Eye (tissue), 1 donor: ENCODE measurements around the gene DHRS7B.
"Not testable (repeated sequence)": the region's sequence is repeated elsewhere in the genome, so short reads cannot be mapped to it uniquely, and the experiment has no call there.

Experiments used
- DNase-seq: peaks from one replicate; pipeline ENCODE4 v3.0.0-alpha.2; 2015

DHRS7B gene, protein sequence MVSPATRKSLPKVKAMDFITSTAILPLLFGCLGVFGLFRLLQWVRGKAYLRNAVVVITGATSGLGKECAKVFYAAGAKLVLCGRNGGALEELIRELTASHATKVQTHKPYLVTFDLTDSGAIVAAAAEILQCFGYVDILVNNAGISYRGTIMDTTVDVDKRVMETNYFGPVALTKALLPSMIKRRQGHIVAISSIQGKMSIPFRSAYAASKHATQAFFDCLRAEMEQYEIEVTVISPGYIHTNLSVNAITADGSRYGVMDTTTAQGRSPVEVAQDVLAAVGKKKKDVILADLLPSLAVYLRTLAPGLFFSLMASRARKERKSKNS

DNA sequence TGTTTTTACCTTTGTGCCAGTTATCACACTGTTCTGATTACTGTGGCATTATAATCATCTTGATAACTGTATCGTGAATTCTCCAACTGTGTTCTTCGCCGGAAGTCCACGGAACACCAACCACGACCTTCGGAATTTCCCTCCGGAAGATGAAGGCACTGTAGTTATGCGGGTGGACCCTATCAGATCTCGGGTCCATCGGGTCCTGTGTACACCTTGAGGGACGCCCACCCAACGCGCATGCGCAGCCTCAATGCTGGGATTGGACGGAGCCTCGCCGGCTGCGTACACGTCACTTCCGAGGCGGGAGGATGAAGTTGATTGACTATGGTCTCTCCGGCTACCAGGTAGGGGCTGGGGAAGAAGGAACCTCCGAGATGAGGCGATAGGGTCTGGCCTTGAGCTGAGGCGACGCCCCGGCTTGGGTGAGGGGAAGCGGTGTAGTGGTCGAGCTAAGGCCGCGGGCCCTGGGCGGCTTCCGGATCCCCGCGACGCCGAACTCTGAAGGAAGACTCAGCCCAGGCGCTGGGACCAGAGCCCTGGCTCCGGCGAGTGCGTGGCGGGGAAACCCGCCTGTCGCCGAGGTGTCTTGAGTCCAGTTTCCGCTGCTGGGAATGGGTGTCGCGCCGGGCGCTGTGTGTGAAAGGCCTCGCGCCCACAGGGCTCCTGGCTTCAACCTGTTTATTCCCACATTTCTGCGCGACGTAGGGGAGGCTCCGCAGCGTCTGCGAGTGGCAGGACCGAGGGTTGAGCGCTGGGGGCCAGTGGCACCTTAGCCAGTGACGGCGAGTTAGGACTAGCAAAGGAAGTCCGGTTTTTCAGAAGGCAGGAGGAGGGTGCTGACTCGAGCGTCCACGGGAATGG, at the start of gene DHRS7B:
DHRS7B (plus strand) TSS at position 320 of the 864 bp plus-strand sequence; CDS start at position 328, 8 bp downstream.
- peak; percentile 99 for DNase-seq

DNA sequence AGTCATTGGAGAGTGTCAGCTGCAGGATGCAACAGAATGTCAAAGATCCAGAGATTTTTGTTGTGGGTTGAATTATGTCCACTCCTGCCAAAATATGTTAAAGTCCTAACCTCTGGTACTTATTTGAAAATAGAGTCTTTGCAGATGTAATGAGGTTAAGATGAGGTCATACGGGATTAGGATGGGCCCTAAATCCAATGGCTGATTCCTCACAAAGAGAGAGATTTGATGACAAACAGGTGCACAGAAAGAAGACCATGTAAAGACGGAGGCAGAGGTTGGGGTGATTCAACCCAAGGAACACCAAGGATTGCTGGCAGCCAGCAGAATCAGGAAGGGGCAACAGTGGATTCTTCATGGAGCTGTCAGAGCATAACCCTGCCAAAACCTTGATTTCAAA, 49.5 kb upstream of the DHRS7B start:
- DNase-seq = no peak

DNA sequence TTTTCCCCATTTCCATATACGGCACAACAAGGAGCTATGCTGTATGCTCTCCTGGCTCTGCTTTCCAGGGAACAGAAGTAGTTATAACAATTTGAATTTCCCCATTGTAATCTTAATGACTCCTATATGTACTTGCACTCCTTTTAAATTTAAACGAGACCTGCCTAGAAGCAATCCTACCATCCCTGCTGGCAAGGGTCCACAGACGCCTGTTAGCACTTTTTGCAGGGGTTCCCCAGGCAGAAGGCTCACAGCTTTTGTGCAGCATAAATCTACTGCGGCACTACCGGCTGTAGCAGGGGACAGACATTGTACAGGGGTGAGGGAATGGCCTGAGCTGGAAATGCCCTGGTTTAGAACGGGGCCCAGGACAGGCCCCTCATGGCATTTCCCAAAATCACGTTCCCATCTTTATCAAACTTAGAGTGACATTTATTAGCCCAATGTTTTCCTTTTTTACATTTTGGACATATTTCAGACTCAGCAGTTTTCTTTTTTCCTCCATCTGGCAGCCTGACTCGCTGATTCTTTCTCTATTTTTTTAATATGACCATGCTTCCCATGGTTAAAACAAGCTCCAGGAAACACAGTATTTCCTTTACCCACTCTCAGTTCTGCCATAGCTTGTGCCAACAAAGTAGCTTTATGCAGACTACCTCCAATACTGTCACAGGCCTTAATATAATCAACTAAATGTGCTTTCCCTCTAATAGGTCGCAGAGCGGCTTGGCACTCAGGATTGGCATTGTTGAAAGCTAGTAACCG, 48.6 kb upstream of the DHRS7B start:
- no peak for DNase-seq

DNA sequence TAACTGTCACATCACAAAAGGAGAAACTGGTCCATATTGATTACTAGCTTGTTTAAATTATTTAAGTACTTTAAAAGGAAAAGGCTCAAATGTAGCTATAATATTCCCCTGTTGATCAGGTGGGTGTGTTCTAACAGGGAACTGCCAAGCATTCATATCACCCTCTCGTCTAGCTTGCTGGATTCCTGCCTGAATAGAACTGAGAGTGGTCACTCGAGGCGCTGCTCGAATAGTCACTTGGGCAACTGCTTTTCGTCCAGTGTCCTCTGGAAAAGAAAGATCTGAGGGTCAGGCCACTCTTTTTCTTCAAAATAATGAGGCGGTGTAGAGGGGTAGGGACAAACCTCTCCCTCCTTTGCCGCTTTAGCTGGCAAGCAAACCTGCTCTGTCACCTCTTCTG, 47.6 kb upstream of the DHRS7B start:
- DNase-seq = no peak

DNA sequence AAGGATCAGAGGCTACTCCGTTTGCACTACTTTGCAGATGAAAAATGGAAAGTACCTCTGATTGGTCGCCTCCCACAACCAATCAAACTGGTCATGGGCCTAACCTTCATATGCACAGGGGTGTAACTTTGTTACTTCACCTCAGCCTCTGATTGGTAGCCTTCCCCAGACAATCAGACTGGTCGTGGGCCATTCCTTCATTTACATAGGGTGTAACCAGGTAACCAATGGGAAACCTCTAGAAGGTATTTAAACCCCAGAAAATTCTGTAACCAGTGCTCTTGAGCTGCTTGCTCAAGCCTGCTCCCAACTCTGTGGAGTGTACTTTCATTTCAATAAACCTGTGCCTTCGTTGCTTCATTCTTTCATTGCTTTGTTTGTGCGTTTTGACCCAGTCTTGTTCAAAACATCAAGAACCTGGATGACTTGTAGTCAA, 44.7 kb upstream of the DHRS7B start:
- DNase-seq = no peak

DNA sequence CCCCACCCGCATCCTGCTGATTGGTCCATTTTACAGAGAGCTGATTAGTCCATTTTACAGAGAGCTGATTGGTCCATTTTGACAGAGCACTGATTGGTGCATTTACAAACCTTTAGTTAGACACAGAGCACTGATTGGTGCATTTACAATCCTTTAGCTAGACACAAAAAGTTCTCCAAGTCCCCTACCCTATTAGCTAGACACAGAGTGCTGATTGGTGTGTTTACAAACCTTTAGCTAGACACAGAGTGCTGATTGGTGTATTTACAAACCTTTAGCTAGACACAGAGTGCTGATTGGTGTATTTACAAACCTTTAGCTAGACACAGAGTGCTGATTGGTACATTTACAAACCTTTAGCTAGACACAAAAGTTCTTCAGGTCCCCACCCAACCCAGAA, 41.5 kb upstream of the DHRS7B start:
- not testable (repeated sequence) for DNase-seq

DNA sequence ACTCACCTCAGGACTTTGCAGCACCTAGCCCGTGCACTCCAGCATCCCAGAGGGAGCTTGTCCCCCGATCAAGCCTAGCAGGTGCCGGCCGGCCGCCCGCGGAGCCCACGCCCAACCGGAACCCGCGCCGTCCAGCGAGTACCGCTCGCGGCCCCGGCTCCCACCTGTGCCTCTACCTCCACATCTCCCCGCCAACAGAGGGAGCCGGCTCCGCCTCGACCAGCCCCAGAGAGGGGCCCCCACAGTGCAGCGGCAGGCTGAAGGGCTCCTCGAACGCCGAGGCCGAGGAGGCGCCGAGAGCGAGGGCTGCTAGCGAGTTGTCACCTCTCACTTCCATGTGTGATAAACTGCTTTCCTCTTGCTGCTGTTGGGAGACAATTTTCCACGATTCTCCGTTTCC, 41.1 kb upstream of the DHRS7B start:
- no peak for DNase-seq

DNA sequence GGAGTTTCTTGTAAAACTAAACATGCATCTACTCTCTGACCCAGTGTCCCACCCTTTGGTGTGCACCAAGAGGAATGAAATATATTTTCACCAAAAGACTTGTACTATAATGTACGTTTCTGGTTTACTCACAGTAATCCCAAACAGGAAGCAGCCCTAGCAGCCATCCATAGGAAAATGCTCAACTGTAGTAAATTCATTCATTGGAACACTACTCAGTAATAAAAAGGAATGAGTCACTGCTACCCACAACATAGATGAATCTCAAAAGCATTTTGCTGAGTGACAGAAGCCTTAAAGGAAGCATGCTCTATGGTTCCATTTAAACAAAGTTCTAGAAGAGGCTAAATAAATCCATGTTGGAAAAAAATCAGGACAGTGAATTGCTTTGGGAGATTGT, 37.6 kb upstream of the DHRS7B start:
- DNase-seq = no peak

DNA sequence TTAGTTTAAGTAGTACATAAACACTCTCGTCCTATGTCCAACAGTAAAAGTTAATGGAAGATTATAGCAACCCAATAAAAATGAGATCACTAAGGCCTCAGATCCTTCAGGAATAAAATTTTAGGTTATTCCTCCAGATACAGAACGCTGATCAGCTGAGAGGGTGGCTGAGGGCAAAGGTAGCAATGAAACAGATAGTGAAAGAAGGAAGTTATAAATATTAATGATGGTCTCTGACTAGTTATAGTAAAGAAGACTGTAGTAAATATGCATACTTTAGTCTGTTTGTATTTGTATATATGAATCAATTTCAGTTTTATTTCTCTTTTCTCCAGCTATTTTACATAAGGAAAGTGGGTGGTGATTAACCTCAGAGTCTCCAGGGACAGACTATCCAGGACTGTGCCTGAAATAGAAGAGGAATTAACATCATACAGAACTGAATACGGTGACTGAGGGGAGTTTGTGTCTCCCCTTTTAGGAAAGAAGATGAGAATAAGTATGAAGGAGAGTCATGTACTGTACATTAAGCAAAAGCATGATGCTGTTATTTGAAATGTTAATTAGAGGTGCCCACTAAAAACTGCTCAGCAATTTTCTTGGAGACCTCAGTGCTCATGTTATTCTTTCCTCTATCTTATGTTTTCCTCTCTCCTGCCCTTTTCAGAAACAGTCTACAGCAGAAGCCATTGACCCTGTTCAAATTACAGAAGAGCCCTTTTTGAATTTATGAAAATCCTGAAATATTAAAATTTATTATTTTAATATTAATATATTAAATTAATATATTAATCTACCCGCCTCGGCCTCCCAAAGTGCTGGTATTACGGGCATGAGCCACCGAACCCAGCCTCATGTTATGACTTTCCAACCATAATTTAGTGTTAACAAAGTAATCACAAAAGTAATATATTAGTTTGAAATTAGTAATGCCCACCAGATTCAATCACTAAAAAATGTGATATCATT, 36.5 kb upstream of the DHRS7B start:
- DNase-seq = no peak

DNA sequence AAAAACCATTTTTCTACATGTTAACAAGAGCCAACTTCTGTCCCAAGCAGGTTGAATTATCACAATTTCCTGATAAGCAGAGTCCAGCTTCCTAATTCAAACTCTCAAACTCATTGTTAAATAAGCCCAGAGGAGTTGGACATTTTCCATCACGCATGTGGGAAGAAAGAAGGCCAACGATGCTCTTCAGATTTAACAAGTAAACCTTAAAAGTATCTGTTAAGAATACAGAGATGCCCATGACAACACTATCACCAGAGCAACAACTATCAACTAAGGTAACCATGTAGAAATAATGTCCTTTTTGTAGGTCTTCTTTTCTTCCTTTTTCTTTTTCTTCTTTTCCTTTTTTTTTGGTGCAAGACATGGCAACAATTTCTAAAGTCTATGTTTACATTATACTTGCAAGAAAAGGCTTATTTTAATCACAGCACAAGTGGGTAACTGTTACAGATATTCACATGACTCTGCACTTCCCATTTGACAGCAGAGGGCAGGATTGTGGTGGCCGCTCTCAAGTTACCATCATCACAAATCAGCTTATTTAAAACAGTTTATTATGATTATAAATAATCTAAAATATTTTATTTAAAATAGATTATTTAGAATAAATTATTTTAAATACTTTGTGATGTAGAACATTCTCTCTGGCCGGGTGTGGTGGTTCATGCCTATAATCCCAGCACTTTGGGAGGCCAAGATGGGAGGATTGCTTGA, 35.7 kb upstream of the DHRS7B start:
- no peak for DNase-seq

DNA sequence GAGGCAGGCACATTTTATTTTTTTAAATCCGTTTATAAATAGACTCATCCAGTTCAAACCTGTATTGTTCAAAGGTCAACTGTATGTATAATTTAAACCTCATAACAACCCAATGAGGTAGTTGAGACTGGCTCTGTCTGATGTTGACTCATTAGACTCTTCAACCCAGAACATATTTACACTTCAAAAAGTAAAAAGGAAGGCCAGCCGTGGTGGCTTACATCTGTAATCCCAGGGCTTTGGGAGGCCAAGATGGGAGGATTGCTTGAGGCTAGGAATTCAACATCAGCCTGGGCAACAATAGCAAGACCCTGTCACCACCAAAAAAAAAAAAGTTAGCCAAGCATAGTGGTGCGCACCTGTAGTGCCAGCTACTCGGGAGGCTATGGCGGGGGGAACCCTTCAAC, 32.5 kb upstream of the DHRS7B start:
- no peak for DNase-seq

DNA sequence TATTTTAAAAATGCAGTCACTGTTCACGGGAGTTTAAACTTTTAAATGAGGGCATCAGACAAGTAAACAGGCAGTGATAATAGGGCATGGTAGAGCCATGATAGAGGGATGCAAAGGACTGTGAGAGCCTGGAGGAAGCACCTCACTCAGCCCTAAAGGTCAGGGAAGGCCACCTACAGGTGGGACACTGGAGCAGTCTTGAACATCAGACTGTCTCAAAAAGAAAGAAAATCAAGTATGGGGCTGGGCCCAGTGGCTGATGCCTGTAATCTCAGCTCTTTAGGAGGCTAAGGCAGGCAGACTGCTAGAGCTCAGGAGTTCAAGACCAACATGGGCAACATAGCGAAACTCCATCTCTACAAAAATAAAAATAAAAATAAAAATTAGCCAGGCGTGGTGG, 31.0 kb upstream of the DHRS7B start:
- no peak for DNase-seq

DNA sequence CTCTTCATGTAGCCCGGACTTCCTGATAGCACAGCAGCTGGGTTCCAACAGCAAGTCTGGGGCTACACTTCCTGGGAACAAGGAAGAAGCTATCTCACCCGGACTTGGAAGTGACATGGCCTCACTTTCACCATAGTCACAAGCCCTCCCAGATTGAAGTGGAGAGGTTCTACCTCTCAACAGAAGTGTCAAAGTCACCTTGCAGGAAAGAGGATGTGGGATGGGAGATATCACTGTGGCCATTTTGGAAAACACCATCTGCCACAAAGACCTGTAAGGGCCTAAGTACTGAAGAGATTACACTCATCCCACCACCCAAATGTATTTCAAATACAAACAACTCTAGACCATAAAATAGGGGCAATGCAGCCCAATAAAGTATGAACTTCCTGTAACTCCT, 29.9 kb upstream of the DHRS7B start:
- DNase-seq = no peak

DNA sequence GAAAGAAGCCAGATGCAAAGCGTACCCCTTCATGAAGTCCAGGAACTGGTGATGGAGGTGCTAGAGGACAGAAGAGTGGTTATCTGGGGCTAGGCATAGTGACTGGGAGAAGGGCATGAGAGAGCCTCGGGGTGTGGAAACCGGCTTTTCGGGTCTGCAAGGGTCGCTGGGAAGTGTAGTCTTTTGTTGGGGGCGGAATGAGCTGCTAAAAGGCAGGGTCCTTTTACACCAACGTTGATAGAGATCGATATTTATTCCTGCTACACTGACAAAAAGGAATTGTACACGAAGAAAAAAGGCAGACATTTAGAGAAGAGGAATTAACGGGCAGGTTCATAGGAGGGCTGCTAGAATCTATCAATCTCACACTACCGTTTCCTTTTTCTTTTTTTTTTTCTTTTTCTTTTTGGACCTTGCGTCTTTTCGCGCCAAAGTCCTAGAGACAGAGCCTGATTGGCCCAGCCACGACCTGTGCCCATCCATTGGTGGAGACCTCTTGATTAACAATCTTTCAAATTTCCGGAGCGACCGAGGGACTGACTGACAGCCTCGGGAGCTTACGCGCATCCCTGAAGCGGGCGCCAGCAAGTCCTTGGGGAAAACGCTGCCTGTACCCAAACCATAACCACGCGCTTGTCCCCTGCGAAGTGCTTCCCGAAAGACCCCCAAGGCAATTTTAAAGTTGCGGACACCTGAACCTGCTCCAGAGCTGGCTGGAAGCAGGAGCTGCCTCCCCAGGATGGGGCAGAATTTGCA, 27.7 kb upstream of the DHRS7B start:
- DNase-seq = peak; percentile 93

DNA sequence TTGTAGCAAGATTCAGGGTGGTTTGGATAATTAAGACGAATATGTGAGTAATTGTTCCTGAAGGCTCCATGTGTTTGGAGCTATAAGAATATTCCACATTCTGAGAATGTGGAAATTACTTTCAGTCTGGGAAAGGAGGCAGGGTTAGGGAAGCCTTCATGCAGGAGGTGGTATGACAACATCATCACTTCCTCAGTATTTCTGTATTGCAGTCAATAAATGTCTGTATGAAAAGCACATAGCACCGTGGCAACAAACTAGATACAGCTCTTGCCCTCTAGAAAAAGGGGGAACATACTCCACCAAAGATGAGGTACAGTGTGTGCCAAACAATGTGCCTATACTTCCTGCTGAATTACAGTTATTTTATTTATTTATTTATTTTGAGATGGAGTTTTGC, 26.1 kb upstream of the DHRS7B start:
- DNase-seq = no peak

DNA sequence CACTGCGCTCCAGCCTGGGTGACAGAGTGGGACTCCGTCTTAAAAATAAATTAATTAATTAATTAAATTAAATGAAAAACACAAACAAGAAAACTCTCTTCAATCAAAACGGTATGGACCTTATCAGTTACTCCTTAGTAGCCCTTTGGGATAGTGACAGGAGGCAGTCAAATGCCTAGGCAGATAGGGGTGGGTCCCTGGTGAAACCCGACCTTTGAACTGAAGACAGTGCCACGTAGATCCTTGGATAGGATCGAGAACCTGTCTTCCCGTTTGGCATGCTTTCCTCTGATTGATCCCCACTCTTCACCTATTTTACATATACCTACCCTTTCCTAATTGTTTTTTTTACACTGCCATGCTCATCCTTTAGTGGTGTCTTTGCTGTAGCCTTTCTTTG, 22.2 kb upstream of the DHRS7B start:
- DNase-seq = no peak

DNA sequence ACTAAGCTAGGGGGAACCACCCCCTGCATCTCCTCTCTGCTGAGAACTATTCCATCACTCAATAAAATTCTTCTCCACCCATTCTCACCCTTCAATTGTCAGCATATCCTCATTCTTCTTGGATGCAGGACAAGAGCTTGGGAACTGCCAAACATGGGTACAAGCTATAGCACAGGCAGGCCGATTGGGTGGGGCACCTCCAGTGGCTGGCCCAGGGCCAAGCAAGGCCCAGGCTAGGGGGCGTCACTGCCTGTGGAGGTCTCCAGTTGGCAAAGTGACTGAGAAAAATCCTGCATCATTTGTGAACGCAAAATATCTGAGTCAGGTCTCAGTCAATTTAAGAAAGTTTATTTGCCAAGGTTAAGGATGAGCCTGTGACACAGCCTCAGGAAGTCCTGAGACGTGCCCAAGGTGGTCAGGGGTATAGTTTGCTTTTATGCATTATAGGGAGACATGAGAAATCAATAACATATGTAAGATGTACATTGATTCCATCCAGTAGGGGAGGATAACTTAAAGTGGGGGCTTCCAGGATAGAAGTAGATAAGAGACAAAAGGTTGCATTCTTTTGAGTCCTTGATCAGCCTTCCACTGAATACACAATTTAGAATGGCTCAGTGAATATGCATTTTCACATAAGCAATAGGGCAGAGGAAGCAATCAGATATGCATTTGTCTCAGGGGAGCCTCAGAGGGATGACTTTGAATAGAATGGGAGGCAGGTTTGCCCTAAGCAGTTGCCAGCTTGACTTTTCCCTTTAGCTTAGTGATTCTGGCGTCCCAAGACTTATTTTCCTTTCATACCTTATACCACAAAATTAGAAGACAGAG, 21.5 kb upstream of the DHRS7B start:
- DNase-seq = no peak

DNA sequence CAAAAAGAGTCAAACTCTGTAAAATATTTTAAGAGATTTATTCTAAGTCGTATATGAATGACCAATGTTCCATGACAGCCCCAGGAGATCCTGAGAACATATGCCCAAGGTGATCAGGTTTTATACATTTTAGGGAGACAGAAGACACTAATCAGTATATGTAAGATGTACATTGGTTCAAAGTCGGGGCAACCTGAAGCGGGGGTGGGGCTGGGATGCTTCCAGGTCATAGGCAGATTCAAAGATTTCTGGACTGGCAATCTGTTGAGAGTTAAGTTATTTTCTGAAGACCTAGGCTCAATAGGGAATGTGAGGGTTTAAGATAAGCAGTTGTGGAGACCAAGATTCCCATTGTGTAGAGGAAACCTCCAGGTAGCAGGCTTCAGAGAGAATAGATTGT, 20.4 kb upstream of the DHRS7B start:
- DNase-seq = no peak

DNA sequence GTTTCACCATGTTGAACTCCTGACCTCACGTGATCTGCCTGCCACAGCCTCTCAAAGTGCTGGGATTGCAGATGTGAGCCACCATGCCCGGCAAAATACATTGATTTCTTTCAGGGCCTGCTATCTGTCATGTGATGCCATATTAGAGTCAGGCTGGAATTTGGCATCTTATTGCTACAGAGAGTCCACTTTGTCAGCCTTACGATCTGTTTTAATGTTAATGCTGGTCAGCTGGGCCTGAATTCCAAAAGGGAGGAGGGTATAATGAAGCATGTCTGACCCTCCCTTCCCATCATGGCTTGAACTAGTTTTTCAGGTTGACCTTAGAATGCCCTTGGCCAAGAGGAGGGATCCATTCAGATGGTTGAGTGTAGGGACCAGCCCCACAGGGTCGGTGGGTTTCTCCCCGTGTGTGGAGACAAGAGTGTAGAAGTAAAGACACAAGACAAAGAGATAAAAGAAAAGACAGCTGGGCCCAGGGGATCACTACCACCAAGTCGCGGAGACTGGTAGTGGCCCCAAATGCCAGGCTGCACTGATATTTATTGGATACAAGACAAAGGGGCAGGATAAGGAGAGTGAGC, 19.6 kb upstream of the DHRS7B start:
- not testable (repeated sequence) for DNase-seq
